DMS153 treated with DMSO at 0.1 percent for 48 hours (cell line): Measurements from ENCODE around the gene PMVK.
A peak's percentile ranks its signal among the peaks of the same experiment; 100 is the strongest.
"Not testable (repeated sequence)": the region's sequence is repeated elsewhere in the genome, so short reads cannot be mapped to it uniquely, and the experiment has no call there.

Experiments used
- DNase-seq: peaks from one replicate; lab custom pipeline; 2025; ENCODE audit not compliant: unreplicated experiment; lab: John Stamatoyannopoulos, UW

PMVK gene

DNA sequence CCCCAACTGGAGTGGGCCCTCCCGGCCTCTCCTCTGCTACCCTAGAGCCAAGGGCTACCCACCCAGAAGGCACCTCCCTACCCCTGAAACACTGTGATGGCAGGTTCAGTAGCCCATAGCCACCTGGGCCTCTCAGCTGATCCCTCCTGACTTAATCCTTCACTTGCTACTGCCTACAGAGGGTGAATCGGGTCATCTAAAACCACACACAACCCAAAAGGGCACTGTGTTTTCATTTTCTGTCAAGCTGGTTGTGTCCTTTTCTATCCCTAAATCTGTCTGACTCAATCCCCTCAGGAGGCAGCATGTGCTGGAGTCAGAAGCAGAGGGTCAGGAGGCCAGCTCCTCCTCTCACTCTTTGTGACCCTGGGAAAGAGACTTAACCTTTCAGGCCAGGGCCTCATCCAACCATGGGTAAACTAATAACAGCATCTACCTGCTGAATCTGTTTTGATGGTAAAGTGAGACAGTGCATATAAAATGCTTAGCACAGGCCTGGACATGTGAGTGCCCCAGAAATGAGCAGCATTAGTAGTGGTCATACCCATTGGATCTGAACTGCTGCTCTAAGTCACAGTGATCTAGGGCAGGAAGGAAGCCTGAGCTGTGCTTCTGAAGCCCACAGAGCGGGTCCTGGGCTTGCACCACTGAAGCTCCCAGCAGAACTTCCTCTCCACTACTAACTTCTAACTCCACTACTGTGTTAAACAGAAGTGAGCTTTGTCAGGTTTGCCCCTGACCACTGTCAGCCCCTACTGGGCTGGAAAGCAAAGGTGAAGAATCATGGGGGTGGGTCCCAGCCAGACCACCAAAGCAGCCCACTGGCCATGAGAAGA, 11.0 kb downstream of the PMVK start:
- DNase-seq: no peak

DNA sequence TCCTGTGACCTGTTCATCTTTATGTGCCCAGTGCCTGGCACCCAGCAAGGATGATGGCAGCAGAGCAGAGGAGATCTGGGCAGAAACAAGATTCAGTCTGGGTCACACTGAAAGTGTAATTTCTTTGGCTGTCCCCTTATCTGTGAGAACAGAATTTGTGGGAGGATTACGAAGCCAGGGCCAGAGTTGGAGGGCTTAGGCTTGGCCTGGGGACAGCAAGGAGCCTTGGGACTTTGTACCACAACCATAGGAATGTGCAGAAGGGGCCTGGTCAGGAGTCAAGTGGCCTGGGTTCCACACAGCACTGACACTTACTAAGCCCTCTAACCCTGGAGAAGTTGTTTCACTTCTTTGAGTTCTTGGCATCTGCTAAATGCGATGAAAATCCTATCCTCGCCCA, 12.8 kb downstream of the PMVK start:
- DNase-seq: no peak

DNA sequence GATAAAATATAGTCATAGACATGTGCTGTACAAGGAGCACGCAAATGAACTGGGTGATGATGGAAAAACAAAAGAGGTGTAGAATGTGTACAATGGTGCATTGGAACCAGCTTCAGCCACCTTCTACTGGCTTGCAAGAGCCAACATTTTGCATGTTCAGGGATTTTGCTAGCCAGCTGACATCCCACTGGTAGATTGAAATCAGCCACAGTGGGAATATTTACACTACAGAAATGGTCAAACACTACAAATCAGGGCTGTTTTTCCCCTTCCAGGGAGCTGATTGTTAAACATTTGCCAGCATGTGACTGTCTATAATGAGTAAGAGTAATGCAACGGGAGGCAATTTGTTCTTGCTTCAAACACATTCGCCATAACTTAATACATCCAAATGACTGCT, 23.2 kb downstream of the PMVK start:
- DNase-seq: no peak

DNA sequence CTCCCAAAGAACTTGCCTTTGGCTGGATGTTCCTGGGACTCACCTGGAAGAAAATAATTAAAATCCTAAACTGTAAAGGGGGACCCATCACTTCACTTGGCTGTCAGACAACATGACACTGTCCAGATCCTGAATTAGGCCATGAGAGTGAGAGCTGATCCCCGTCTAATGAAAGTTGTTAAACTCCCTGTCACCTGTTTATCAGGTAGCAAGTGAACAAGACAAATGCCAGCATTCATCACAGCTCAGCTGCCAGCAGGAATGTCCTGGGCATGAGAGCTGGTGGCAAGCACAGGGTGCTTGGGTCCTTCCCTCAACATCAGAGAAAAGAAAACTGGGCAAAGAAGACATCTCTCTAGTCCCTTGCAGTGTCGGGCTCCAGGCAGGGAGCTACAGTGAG, 23.8 kb downstream of the PMVK start:
- DNase-seq: no peak

DNA sequence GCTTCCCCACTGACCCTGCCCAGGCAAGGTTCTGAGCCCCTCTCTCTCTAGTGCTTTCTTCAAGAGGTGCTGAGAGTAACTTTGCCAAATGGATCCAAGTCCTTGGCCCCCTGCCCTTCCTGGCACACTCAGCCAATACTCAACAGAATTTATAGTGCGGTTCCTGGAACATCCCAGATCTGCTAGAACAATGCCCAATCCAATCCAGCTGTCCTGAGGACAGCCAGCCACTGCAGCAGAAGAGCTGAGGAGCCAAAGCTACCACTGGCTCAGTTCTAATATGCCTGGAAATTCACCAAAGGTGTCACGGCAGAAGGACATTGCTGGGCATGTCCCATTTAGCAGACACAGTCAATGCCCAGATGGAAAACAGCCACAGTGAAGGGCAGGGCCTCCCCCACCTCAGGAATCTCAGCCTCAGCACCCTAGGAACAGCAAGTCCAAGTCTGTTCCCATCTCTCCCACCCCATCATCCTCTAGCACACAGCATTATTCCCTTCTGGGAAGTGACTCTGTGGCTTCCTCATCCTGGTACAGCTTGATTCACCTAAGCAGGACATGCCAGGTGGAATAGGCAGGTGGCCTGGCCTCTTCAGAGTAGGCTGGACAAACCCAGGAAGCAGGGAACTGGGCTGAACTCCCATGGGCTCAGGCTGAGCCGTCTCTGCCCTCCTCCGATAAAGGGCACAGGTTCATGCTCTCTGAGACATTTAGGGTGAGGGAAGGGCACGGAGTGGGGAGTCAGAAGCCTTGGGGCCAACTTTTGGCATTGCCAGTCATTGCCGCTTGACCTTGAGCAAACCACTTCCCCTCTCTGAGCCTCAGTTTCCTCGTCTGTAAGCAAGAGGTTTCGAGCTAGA, 24.6 kb downstream of the PMVK start:
- no peak for DNase-seq

DNA sequence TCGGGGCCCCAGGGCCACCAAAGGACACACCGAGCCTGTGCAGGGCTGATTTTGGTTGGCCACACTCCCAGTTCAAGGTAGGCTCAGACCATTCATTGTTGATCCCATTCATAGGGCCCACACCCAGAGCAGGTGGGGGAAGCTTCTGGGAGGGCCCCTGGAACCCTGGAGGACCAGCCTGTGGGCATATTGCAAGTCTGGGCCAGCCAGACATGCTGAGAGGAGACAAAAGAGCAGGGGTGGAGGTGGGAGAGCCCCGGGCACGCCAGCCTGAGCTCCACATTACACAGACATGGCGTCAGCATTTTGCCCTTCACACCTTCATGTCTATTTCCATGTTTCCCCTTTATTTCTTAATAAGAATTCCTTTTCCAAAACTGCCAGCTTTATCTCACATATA, 25.7 kb downstream of the PMVK start:
- no peak for DNase-seq

DNA sequence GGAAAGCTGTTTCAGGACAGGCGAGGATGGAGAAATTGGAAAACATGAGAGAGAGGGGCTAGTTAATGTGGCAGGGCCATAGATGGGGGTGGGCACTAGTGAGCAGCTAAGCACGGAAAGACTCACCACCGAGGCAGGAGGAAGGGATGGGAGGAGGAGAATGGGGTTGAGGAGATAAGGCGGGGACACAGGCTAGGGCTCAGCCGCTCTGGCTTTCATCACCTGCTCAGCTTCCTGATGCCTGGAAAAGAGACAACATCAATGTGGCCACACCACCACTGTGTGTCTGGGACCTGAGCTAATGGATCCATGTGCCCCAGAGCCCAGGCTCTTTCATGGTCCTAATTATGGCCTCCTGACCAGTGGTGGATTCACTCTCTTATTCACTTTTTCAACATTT, 27.6 kb downstream of the PMVK start:
- DNase-seq: no peak

DNA sequence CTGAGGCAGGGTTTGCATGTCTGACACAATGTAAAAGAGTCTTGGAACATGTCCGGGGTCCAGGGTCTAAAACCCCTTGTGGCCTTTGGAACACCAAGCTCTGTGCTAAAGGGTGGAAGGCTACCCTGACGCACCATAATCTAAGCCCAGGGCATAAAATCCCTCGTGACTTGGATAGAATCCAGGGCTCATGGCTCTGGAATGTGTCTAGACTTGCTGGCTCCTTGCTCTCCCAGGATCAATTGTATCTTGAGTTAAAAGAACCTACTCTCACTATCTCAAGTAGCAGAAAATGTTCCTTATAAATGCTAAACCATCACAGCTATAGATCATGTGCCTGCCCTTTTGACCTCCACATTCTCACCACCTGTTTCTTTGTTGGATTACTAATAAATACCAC, 28.4 kb downstream of the PMVK start:
- DNase-seq: not testable (repeated sequence)

DNA sequence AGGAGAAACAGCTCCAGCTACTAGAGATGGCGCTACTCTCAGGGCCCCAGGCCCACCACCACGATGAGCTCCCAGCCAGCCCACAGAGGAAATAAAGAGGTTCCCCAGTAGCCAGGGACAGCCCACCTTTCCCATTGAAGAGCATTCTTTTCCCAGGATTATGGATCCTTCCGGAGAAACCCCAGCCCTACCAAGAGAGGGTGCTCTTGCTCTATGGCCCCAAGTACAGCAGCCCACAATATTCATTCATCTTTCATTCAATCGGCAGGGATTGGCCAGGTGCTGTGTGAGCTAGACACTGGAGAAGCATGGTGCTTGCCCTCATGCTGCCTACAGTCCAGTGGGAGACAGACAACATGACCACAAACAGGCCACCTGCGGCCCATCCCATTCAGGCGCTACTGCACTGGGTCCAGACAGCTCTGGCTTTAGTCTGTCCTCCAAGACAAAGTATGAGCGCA, 29.9 kb downstream of the PMVK start:
- no peak for DNase-seq

DNA sequence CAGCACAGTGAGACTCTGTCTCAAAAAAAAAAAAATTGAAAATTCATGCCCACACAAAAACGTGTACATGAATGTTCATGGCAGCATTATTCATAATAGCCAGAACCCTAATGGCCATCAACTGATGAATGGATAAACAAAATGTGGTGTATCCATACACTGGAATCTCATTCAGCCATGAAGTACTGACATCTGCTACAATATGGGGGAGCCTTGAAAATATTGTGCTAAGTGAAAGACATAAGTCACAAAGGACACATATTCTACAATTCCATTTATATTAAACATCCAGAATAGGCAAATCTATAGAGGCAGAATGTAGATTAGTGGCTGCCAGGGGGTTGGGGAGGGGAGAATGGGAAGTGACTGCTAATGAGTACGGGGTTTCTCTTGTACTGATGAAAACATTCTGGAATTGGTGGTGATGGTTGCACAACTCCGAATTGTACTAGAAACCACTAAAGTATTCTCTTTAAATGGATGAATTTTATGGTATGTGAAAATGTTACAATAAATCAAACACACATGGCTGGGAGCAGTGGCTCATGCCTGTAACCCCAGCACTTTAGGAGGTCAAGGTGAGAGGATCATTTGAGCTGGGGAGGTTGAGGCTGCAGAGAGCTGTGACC, 33.5 kb downstream of the PMVK start:
- no peak for DNase-seq

DNA sequence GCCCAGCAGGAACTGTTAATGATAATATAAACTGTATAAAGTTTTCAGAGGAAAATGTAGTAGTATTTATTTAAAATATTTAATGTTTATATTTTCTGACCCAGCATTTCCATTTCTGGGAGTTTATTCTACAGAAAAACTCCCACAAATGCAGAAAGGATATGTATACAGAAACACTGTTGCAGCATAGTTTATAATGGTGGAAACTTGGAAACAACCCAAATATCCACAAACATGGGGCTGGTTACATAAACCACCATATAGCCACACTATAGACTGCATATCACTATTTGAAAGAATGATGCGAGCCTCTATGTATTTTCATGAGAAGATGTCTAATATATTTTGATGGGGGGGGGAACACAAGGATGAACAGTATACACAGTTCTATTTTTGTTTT, 34.9 kb downstream of the PMVK start:
- DNase-seq: no peak

DNA sequence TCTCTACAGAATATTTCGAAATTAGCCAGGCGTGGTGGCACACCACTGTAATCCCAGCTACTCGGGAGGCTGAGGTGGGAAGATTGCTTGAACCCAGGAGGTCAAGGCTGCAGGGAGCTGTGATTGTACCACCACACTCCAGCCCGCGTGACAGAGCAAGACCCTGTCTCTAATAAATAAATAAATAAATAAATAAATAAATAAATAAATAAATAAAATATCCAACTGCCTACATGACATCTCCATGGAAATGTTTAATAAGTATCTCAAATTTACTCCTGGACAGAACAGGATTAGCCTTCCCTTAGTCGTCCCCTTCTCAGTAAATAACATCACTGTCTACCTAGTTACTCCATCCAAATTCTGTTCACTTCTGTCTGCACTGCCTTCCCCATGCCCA, 37.5 kb downstream of the PMVK start:
- no peak for DNase-seq

DNA sequence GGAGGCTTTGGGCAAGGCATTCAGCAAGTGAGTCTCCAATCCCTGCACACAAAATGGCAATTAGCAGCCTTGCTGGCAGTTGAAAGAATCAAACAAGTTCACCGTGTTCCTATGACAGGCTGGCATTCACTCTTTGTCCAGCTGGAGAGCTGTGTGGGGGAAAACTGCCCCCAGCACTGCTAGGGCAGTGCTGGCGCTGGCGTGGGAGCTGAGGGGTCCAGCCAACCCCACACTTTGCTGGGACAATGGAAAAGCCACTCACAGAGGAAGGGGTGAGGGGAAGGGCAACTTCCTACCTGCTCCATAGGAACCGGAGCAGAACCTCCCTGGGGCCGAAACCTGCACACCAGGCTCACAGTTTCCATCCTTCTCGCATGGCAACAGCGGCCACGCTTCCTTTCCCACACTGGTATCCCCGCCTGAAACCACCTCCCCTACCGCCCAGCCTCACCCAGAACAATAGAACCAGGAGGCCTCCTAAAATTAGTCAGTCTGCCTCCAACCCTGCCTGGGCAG, 39.7 kb downstream of the PMVK start:
- no peak for DNase-seq

DNA sequence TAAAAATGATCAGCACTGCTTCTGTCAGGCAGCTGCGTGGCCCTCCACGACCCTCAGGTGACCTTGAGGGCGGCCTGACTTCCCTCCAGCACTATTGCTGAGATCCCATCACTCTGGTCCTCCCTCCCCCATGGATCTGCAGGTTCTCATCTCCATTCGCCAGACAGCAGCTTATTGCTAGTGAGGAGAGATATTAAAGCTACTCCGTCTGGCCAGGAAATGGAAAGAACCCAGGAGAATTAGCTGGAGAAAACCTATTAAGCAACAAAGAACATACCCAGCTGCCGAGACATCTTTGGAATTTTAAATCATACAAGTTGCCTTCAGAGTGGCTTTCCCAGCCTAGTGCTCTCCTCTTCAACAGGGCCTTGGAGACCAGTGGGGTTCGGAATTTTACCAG, 40.7 kb downstream of the PMVK start:
- no peak for DNase-seq

DNA sequence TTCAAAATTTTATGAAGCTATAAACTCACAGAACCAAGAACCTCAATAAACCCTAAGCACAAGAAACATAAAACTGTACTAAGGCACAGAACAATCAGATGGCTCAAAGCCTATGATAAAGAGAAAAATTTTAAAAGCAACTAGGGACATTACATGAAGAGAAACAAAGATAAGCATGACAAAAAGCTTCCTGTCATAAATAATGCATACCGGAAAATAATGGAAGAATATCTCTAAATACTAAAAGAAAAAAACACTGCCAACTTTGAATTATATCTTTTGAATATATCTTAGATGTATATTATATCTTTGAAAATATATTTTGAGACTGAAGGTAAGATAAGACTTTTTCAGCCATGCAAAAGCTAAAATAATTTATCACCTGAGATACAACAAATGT, 45.1 kb downstream of the PMVK start:
- no peak for DNase-seq

DNA sequence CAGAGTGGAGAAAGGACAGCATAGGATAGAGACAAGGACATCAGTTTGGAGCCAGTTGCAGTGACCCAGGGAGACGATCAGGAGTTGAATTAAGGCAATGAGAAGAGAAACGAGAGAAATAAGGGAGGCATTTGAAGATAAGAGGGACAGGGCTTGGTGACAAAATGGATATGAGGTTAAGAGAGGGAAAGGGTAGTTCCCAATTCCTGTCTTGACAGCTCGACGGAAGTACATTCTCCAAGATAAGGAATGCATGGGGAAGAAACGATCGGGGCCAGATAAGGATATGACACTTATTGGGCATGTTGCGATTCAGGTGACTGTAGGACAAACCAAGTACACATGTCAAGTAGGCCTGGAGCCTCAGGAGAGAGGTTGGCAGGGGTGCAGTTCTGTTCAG, 47.8 kb downstream of the PMVK start:
- no peak for DNase-seq

DNA sequence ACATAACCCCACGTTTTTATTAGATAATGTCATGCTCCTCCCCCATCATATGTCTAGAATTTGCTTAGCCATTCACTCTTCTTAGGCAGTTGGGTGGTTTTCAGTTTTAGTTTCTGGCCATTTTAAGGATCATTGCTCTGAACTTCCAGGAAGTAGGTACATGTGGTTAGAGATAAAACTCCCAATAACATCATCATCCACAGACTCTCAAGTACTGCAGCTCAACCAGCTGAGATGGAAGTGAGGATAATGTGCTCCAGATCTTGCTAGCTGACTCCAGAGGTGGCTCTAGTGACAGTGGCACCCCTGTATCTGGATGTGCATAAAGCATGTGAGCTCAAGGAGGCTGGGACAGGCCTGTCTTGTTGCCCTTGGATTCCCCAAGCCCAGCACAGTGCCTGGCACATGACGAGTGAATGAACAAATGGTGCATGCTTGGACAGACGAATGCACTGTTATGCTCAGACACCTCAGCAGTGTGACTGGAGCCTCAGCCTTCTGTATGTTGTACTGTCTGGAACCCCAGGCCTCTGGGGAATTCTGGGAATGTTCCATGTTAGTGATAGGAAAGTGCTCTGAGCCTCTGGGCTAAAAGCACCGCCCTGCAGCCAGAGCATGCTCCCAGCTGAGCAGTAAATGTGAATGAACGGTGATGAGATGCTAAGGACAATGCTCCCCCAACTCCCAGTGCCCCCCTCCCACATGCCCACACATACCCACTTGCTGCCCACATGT, 50.1 kb downstream of the PMVK start:
- DNase-seq: no peak

DNA sequence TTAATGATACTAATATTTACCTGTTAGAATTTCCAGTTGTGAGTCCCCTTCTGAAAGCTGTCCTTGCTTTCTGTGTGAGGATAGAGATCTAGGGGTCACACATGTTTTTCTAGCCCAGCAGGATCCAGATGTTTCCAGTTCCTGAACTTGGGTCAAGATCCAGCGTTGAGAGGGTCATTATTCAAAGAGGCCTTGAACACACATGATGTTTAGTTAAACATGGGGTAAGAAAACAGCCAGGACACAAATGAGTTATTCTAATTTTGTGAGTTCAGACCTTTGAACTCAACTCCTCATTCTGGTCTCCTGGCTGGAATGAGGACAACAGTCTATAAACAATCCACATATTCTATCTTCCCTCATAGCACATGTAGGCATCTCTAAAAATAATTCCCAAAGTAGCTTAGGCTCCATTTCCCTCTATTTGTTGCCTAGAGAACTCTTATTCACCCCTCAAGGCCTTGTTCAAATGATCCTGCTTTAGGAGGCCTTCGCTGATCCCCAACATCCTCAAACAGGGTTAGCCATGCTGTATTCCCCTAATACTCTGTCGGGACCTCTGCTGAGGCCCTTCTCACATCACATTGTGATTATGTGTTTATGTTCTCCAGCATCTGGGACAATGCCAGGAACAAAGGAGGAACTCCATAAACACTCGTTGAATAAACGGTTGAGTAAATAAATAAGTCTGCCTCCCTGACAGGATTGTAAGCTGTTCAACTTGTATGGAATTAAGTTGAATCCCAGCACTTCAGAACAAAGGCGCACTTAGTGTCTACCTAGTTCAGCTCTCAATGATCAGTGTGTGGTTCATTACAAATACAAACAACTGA, 51.4 kb downstream of the PMVK start:
- DNase-seq: peak; percentile 20

DNA sequence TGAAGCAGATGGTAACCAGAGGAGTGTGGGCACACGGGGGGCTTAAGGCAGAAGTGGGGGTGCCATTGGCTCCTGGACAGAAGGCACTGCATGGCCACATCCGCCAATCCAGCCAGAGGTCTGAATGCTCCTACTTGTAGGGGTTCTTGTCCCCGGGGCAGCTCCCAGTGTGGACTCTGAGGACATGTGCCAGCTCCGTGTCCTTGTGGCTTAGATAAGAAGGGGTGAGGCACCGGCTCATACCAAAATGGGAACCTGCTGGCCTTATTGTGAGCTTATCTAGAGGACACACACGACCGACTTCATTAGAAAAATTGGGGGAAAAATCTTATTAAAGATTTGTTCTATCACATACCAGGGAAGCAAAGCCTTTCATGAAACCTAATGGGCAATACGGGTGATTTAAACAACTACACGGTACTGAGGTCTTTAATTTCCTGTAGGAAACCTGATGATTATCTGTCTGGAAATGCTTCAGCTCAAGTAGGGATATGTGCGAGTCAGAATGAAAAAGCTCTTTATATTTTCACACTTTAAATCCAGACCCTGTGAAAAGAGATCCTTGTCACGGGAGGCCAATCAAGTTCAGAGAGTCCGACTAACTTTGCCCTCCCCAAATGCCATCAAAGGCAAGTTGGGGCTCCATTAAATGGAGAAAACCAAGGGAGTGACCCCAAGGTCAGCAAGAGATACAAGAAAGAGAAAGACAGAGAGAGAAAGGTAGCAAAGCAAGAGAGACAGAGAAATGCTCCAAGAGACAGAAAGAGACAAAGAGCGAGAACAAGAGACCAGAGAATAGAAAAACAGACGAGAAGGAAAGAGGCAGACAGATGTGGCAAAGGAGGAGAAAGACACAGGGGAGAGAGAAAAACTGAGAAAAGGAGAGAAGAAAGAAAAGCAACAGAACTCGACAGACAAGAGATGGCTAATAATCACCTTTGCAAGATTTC, 52.3 kb downstream of the PMVK start:
- DNase-seq: no peak
